OCI-LY7 (cell line): ENCODE measurements around the gene CDC20. TPM values are rescaled to one million over a fixed set of nuclear protein-coding genes. Genes with fewer than 3 reads are reported as not detected.

ENCODE experiments used
- BruUV-seq: library from RNA; stranded (reverse); fragments of 400-500 nt; replicated peaks from 2 replicates; lab custom pipeline; 2021; lab: Mats Ljungman, UMichigan
- CTCF ChIA-PET: fragments of 300-600 bp; sonication (Branson Sonifier 250); formaldehyde crosslinking; loops from one replicate; lab custom pipeline; 2022; ENCODE audit warnings: antibody characterized with exemption; ENCODE audit not compliant: unreplicated experiment; lab: Charles Lee
- POLR2A ChIA-PET: fragments of 300-600 bp; sonication (Branson Sonifier 250); formaldehyde crosslinking; loops from one replicate; lab custom pipeline; 2022; ENCODE audit warnings: antibody characterized with exemption; lab: Charles Lee
- DNase-seq: peaks from one replicate; pipeline ENCODE4 v3.0.0-alpha.2; 2015; ENCODE audit warnings: low spot score
- H2AFZ ChIP-seq: fragments of 200-600 bp; sonication (generic), shearing (Covaris generic); 2 replicates; pipeline ENCODE4 v1.6.1; 2014; ENCODE audit warnings: mild to moderate bottlenecking, antibody characterized with exemption, low read length, moderate library complexity
- H3K27ac ChIP-seq: fragments of 200-600 bp; sonication (generic); 2 replicates; pipeline ENCODE4 v1.5.1; 2014; ENCODE audit warnings: mixed run types, low read depth, mild to moderate bottlenecking, moderate library complexity, low read length, inconsistent platforms; ENCODE audit not compliant: poor library complexity, severe bottlenecking
- H3K36me3 ChIP-seq: fragments of 200-600 bp; sonication (generic); 2 replicates; pipeline ENCODE4 v1.6.1; 2014; ENCODE audit warnings: mild to moderate bottlenecking, antibody characterized with exemption, low read length, moderate library complexity, mixed read lengths; ENCODE audit not compliant: insufficient read depth
- H3K4me1 ChIP-seq: fragments of 200-600 bp; sonication (generic); 2 replicates; pipeline ENCODE4 v1.5.1; 2014; ENCODE audit warnings: mild to moderate bottlenecking, low read length; ENCODE audit not compliant: insufficient read depth, poor library complexity, severe bottlenecking
- H3K4me2 ChIP-seq: fragments of 200-600 bp; sonication (generic); 2 replicates; pipeline ENCODE4 v1.6.1; 2014; ENCODE audit warnings: mild to moderate bottlenecking, low read length
- H3K4me3 ChIP-seq: fragments of 200-600 bp; sonication (generic); 2 replicates; pipeline ENCODE4 v1.5.1; 2014; ENCODE audit warnings: mild to moderate bottlenecking, low read depth, low read length; ENCODE audit not compliant: poor library complexity, severe bottlenecking
- H3K79me2 ChIP-seq: fragments of 200-600 bp; sonication (generic); 2 replicates; pipeline ENCODE4 v1.6.1; 2016; ENCODE audit warnings: low read depth, mild to moderate bottlenecking, low read length, moderate library complexity, mixed read lengths; ENCODE audit not compliant: insufficient read depth
- H3K9me2 ChIP-seq: fragments of 200-600 bp; sonication (generic); 2 replicates; pipeline ENCODE4 v1.6.1; 2016; ENCODE audit warnings: mild to moderate bottlenecking, low read length, mixed read lengths; ENCODE audit not compliant: insufficient read depth
- H3K9me3 ChIP-seq: fragments of 200-600 bp; sonication (generic); 2 replicates; pipeline ENCODE4 v1.6.1; 2014; ENCODE audit warnings: mild to moderate bottlenecking, mixed run types, low read length, mixed read lengths
- H4K20me1 ChIP-seq: fragments of 200-600 bp; sonication (generic); 2 replicates; pipeline ENCODE4 v1.6.1; 2014; ENCODE audit warnings: mild to moderate bottlenecking, antibody characterized with exemption, low read length, moderate library complexity, mixed read lengths; ENCODE audit not compliant: insufficient read depth
- CTCF ChIP-seq: fragments of 200-600 bp; sonication (generic); conservative IDR thresholded peaks from 2 replicates; pipeline ENCODE4 v1.5.1; 2014; ENCODE audit warnings: mild to moderate bottlenecking, antibody characterized with exemption, low read length, moderate library complexity, mixed read lengths
- EZH2phosphoT487 ChIP-seq: fragments of 200-600 bp; sonication (generic); IDR thresholded peaks from 2 replicates; pipeline ENCODE4 v1.6.1; 2018; ENCODE audit warnings: low read depth, borderline replicate concordance, mild to moderate bottlenecking, mixed run types, antibody characterized with exemption, low read length, moderate library complexity, mixed read lengths
- intact Hi-C: fragments of 100-400 bp; cut with micrococcal nuclease; formaldehyde crosslinking; loops from one replicate; pipeline ENCODE4 v1.10.0; 2022; ENCODE audit not compliant: unreplicated experiment
- total RNA-seq, 2 experiments: library from RNA; depleted of rRNA in 1 of 2; stranded (reverse); fragments of >200 nt in 1 of 2; shearing (Covaris generic) in 1 of 2; gene quantifications; 2 replicates each; pipeline ENCODE4 v1.2.3, GENCODE V29; 2014 to 2022

The CDC20 gene
- total RNA-seq, 2 experiments from 2014 or later, result 174 to 209 TPM

DNA sequence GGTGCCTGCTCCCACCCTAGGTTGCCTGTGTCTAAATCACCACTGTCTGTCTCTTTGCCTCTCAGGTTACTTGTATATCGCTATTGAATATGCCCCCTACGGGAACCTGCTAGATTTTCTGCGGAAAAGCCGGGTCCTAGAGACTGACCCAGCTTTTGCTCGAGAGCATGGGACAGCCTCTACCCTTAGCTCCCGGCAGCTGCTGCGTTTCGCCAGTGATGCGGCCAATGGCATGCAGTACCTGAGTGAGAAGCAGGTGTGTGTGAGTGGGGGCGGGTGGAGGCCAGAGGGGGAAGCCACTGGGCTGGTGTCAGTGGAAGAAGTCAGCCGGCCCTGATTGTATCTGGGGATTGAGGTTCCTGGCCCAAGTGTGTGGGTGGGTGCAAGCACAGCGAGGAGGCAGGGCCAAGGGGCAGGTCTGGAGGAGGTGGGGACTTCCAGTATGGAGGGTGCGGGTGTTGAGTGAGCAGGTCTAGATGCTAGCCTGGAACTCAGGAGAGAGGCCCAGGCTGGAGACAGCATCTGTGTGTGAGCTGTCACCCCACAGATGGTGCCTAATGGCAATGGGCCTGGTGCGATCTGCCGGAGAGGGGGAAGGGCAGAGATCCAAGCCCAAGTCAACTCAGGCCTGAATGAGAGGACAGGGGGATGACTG, 40.8 kb upstream of the CDC20 start:
- ChIA-PET POLR2A (no interaction called here), CTCF (no interaction called here)
- no peak for DNase-seq
- Histone ChIP-seq H3K27ac (no peak overlapping the region), H3K4me1 (no peaks in the 10 kb centered on the region), H4K20me1 (no peaks in the 10 kb centered on the region), H3K79me2 (no peaks in the 10 kb centered on the region), H3K36me3 (no peaks in the 10 kb centered on the region), H3K4me2 (no peak overlapping the region), H3K9me2 (no peaks in the 10 kb centered on the region), H3K4me3 (no peak overlapping the region), H3K9me3 (no peaks in the 10 kb centered on the region), H2AFZ (no peak overlapping the region)
- no TSS peak for BruUV-seq
- intact Hi-C loops, result no loop called here
- TF ChIP-seq EZH2phosphoT487 (no peak), CTCF (no peak)

DNA sequence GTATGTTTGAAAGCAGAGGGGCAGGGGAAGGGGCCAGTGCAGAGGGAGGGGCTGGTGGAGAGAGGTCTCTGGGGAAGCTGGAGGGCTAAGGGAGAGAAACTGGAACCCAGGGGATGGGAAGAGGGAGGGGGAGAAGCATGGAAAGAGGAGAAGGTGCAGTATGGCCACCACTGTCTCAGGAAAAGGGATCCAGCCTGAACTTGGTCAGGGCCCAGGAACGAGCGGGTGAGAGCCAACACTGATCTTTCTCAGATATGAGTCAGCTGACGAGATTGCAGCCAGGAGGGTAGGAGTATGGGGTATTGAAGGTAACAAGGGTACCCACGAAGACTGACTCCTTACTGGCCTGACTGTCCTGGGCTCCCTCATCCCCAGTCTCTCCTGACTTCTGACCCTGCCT, 40.0 kb upstream of the CDC20 start:
- POLR2A ChIA-PET, result no interaction called here
- H3K4me1 ChIP-seq, result no peaks in the 10 kb centered on the region
- H3K79me2 ChIP-seq, result no peaks in the 10 kb centered on the region
- H3K9me3 ChIP-seq, result no peaks in the 10 kb centered on the region
- intact Hi-C loops, result no loop called here
- TF ChIP-seq EZH2phosphoT487 (no peak), CTCF (no peak)
- H3K4me2 ChIP-seq, result no peak overlapping the region
- no peak overlapping the region for H3K27ac ChIP-seq
- no peak overlapping the region for H3K4me3 ChIP-seq
- BruUV-seq, result no TSS peak
- no peak overlapping the region for H2AFZ ChIP-seq
- H3K36me3 ChIP-seq, result no peaks in the 10 kb centered on the region
- no peak for DNase-seq
- CTCF ChIA-PET, result no interaction called here
- no peaks in the 10 kb centered on the region for H4K20me1 ChIP-seq
- no peaks in the 10 kb centered on the region for H3K9me2 ChIP-seq

- no peak overlapping the region for H3K4me2 ChIP-seq
- H3K9me2 ChIP-seq, result no peaks in the 10 kb centered on the region
- no peak overlapping the region for H3K4me3 ChIP-seq
- no peaks in the 10 kb centered on the region for H3K79me2 ChIP-seq
- no peaks in the 10 kb centered on the region for H3K9me3 ChIP-seq
- no peak for DNase-seq
- no peaks in the 10 kb centered on the region for H3K36me3 ChIP-seq
- BruUV-seq, result no TSS peak
- H3K4me1 ChIP-seq, result no peaks in the 10 kb centered on the region
- intact Hi-C loops, result no loop called here
- no peak overlapping the region for H2AFZ ChIP-seq
- H3K27ac ChIP-seq, result no peak overlapping the region
- H4K20me1 ChIP-seq, result no peaks in the 10 kb centered on the region
- CTCF ChIA-PET, result no interaction called here
- POLR2A ChIA-PET, result no interaction called here
- TF ChIP-seq EZH2phosphoT487 (no peak), CTCF (no peak)
Measured at GRCh38 chr1:43319288-43319687, 39.5 kb upstream of the CDC20 start.
